Stimulated activated CD4-positive, alpha-beta T cell treated with anti-CD3 and anti-CD28 coated beads, Interleukin-4, amount 100 ng/mL, for 24 hours (primary cell): ENCODE data around the gene SLCO4A1.
A peak's percentile ranks its signal among the peaks of the same experiment; 100 is the strongest.

ENCODE experiments used
- DNase-seq: peaks from one replicate; pipeline ENCODE4 v3.0.0-alpha.2; 2020

Gene SLCO4A1

DNA sequence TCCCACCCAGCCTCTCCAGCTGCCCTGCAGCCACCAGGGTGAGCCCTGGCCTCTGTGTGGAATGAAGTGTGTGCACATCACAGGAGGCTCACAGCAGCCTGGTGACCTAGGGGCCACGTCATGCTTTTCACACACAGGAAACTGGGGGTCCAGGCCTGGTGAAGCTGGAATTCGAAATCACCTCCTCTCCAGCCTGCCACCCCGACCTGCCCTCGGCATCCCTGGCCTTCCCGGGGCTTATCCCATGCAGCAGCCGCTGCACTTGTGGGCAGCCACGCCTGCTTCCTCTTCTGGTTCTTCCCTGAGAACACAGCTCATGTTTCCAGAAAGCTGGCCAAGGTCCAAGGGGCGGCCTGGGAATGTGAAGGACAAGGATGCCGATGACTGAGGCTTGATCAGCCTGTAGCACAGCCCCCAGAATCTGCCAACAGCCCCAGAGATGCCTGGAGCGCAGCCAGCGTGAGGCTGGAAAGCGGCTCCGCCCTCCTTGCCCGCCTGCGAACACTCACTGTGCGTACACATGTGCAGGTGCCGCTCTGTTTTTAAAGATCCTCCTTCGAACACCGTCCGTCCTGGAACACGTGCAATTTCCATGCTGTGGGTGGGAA is 62.1 kb downstream of the SLCO4A1 start:
- DNase-seq = no peak

DNA sequence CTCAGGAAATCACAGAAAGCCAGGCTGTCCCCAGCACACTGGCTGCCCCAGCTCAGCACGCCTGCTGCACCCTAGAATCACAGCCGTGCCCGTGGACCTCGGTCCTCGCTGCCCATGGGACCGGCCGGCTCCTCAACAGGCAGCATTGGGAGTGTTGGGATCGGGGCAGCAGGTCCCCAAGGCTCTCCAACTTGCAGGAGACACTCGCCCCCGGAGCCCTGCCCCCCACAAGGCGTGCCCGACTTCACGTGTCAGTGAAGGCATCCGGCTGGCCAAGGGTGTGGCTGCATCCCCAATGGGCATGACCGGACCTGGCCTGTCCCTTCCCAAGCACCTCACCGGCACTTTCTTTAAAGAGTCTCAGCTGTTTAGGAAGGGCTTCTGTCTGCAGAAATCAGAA is 63.3 kb downstream of the SLCO4A1 start:
- DNase-seq = no peak

GRCh38 chr20:62706344-62706743 is 64.0 kb downstream of the SLCO4A1 start:
- no peak for DNase-seq

DNA sequence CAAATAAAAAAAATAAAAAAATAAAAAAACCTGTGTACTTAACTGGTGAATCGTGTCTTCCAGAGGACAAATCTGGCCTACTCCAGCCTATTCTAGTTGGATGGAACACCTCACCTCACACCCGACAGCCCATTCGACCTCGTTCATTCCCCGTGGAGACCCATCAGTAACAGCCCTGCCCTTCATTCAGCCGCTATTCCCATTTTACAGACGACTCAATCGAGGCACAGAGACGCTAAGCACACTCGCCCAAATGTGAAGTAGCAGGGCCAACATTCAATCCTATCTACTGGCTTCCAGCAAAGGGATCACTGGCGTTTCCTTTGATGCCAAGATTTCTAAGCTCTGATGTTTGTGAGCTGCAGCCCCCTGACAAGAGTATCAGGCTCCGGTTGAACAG is 64.6 kb downstream of the SLCO4A1 start:
- no peak for DNase-seq

DNA sequence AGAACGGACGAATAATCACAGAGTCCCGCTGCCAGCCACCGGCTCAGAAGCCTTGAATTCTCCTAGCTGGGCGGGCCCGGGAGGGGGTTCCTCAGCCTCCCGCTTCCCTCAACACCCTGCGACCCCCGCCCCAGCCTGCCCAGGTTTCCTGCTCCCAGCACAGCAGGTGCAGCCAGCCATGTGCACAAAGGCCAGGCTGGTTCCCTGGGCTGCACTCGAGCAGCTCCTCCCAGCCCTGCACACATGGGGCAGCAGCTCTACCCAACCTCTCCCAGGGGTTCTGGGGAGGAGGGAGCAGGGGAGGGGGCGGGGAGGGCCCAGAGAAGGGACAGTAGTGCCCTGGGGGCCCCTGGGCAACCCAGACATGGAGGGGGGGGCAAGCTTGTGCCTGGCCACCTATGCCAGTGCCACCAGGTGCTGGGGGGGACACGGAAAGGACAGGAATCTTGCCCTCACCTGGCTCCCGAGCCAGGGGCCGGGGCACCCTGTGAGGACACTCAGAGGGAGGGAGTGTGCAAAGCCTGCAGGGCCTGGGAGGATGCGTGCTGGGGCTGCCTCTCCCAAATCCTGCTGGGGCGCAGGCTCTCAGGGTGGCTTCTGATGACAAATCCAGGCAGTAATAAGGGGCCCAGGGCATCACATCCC is 65.1 kb downstream of the SLCO4A1 start:
- no peak for DNase-seq

- peak; percentile 20 for DNase-seq
Observed at GRCh38 chr20:62707921-62708521, 65.7 kb downstream of the SLCO4A1 start.

- DNase-seq = no peak
Observed at GRCh38 chr20:62708591-62709536, 66.6 kb downstream of the SLCO4A1 start, which contains the start of gene NTSR1. NTSR1 (plus strand) TSS chr20:62708836; CDS start chr20:62709208, 372 bp downstream.

GRCh38 chr20:62709537-62709905 is 67.2 kb downstream of the SLCO4A1 start:
- no peak for DNase-seq

DNA sequence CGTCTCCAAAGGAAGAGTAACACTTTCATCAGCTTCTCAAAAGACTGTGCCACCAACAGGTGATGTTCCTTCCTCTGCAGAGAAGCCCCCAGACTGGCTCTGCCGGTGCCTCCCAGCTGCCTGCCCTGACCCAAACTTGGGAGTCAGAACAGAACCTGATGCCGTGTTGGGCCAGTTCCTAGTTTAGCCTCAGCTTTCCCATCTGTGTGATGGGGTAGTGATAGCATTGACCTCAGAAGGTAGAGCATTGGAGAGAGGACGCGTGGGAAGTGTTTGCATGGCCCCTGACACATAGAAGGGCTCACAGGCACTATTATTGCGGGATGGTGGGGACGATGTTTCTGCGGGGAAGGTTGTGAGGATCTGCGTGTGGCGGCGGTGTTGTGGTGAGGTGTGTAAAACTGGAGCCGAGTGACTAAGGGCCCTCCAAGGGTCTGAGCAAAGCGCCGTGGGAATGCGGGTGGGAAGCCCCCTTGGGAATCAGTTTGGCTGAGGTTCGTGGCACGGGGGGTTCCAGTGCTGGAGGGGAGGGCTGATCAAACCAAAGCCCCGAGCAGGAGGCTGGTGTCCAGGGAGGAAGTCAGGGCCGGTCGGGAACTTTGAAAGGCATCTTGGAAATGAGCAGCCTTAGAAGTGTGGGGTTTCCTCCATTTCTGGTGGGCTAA is 68.0 kb downstream of the SLCO4A1 start:
- DNase-seq = no peak

DNA sequence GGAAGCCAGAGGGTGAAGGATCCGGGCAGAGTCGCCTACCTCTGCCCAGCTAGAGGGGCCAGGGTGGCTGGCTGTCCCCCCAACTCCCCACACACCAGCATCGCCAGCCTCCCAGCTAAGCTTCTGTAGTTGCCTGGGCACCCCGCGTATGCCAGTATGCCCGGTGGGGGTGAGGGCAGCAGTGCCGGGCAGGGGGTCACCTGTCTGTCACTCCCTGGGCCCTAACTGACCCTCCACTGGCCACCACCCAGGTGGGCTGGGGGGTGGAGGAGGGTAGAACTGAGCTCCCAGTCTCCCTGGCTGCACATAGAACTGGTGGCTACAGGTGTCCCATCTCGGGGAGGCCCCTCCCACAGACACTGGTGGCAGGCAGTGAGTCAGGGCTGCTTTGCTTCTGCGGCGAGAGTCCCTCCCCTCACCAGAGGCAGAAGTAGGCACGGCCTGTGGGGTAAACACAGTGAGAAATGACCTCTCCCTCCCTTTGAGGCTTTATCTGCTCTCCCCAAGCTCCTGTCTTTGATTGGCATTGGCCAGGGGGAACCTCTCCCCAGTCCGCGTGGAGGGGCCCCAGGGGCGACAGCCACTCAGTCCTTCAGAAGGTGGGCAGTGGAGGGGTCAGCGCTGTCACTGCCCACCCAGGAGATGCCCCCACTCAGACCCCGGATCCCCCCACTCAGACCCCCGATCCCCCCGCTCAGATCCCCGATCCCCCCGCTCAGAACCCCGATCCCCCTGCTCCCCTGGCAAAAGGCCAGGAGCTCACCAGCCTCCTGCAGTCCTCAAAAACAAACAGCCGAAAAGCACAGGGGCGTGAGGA is 68.8 kb downstream of the SLCO4A1 start:
- DNase-seq = peak; percentile 33

- DNase-seq = no peak
Observed at GRCh38 chr20:62711703-62712101, 69.4 kb downstream of the SLCO4A1 start.

DNA sequence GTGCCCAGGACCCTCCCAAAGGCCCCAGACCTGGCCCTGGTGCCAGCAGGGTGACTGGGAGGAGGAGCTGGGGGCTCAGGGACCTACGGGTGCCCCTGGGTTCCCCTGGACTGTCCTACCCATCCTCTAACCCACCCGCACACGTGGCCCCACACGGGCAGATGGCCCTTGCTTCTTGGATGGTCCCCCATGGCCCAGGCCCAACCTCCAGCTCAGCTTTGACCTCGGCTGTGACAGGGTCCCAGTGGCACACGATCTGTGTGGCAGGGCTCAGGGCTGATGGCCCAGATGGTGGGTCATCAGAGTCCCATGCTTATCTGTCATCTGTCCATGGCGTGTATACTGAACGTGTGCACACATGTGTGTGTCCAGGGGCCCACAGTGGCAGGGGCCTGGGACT is 70.3 kb downstream of the SLCO4A1 start:
- DNase-seq = no peak

GRCh38 chr20:62714006-62714405 is 71.7 kb downstream of the SLCO4A1 start:
- no peak for DNase-seq

DNA sequence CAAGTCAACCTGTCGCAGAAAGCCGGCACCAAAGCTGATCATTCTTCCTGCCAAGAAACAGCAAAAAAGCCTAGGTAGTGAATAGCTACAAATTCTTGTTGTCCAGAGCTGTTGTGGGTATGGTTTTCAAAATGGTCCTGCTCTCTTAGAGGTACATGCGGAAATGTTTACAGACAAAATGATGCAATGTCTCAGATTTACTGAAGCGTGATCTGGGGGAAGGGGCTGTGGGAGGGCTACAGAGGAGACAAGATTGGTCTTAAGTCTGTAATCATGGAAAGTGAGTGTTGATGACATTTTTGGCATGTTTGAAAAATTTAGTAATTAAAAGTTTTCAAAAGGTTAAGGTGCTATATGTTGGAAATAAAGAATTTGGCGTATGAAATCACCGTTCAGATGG is 72.5 kb downstream of the SLCO4A1 start:
- no peak for DNase-seq

DNA sequence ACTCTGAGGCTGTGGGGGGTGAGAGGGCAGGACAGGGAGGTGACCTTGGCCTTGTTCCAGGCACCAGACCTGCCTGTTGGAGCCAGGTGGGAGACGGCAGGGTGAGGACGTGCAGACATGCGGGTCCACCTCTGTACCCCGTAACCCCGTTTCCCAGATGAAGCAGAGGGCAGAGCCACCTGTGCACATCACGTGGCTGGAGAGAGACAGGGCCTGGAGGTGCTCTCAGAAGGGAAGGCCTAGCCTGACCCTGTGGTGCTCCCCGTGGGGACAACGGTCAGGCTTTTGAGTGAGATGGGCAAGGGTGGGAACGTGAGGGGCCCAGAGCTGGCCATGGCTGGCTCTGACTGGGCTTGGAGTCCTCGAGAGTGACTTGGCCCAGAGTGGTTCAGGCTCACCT is 72.9 kb downstream of the SLCO4A1 start:
- DNase-seq = no peak

DNA sequence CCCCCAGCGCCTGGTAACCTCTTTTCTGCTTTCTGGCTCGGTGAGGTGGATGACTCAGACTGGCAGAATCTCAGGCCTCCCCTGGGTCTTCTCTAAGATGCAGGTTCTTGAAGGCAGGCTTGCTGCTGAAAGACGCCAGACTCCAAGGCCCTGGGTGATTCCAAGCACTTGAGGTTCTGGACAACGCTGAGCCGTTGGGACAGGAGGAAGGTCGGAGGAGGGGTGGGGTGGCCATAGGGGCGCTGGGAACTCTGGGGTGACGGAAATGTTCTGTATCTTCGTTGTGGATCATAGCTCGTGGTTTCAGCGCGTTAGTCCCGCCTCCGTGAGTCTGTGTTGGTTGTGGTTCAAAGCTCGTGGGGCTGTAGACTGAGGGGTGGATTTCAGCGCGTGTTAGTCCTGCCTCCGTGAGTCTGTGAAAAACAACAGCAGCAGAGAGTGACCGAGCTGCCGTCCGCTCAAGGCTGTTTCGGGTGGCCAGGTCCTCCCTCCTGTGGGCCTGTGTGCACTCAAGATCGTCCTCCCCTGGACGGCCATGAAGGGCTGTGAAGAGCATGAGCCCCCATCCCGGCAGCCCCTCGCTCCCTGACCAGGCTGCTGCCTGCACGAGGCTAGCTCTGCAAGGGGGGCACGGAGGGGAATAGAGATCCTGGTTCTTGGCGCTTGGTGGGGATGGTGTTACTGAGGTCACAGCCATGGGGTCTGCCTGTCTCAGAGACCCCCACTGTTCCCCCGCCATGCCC is 74.1 kb downstream of the SLCO4A1 start:
- DNase-seq = peak; percentile 30

- DNase-seq = no peak
Observed at GRCh38 chr20:62716941-62717310, 74.6 kb downstream of the SLCO4A1 start.

GRCh38 chr20:62717933-62718332 is 75.6 kb downstream of the SLCO4A1 start:
- no peak for DNase-seq

GRCh38 chr20:62718546-62718945 is 76.2 kb downstream of the SLCO4A1 start:
- no peak for DNase-seq

DNA sequence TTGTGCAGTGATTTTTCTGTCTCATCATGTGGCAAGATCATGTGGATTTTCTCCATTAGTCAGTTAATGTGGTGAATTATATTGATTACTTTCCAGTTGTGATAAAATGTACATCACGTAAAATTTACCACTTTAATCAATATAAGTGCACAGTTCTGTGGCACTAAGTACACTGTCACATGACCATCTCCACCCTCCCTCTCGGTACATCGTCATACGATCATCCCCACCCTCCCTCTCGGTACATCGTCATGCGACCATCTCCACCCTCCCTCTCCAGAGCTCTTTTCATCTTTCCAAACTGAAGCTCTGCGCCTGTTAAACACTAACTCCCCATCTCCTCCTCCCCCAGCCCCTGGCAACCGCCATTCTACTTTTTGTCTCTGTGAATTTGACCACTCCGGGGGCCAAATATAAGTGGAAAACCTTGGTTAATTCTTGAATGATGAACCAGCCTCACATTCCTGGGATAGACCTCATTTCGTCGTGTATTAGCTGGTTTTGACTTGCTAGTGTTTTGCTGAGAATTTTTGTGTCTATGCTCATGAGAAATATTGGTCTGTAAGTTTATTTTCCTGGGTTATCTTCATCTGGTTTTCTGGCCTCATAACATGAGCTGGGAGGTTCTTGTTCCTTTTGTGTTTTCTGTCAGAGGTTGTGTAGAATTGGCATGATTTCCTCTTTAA is 77.1 kb downstream of the SLCO4A1 start:
- no peak for DNase-seq
